H1 (cell line): ENCODE data around the gene CPXM1.

ENCODE experiments used
- CEBPB ChIP-seq: IDR thresholded peaks from 2 replicates; pipeline ENCODE4 v1.6.1; 2012; ENCODE audit warnings: low read depth, low read length
- CTCF ChIP-seq, 3 experiments: IDR thresholded peaks; 1 replicate in 2 of 3; 2 replicates in 1 of 3; pipeline versions ENCODE4 v1.5.1 to v1.6.1; 2011; ENCODE audit warnings: low read length in 3 of 3, mild to moderate bottlenecking in 3 of 3, inconsistent platforms in 2 of 3, low read depth in 1 of 3, moderate library complexity in 1 of 3; ENCODE audit not compliant: insufficient read depth in 1 of 3; ENCODE audit errors: control extremely low read depth in 1 of 3
- JUN ChIP-seq: IDR thresholded peaks from 2 replicates; pipeline ENCODE4 v1.6.1; 2011; ENCODE audit warnings: low read depth, mild to moderate bottlenecking, improper control_type of control experiment, low read length
- RAD21 ChIP-seq, 2 experiments: IDR thresholded peaks in 1 of 2; conservative IDR thresholded peaks in 1 of 2; 2 replicates each; pipeline ENCODE4 v1.6.1; 2011; ENCODE audit warnings: low read depth in 2 of 2, low read length in 2 of 2, improper control_type of control experiment in 1 of 2, inconsistent platforms in 1 of 2, mild to moderate bottlenecking in 1 of 2, moderate library complexity in 1 of 2
- TAF1 ChIP-seq: IDR thresholded peaks from 2 replicates; pipeline ENCODE4 v1.6.1; 2011; ENCODE audit warnings: mild to moderate bottlenecking, low read depth, low read length

DNA sequence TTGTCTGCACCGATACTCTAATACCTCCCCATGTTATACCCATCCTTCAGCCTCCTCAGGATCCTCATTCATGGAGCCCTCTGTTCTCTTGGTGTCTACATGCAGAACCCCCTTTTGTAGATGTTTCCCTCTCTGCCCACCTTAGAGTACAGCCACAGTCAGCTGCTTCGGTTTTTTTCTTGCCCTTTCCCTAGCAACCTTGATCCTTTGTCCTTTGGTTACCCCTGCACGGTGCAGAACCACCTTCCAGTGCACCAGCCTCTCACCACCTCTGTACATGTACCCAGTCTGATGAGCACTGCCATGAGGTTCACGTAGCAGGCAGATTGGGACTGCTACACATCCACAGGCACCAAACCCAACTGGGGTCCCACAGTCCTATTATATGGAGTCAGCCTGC is 47.4 kb upstream of the CPXM1 start:
- TF ChIP-seq CTCF (IDR thresholded peaks at IDR 0.05; ENCODE audit: control extremely low read depth in 1 of 3, insufficient read depth in 1 of 3, low read depth in 1 of 3, low read length in 3 of 3) (no peak), CEBPB (no peak), RAD21 (IDR thresholded peaks at IDR 0.05 in 1 of 2, conservative IDR thresholded peaks at IDR 0.05 in 1 of 2; ENCODE audit: low read depth in 2 of 2, low read length in 2 of 2) (no peak), JUN (no peak), TAF1 (no peak)
